Caco-2 (cell line): ENCODE measurements around the gene CD40. TPM values are rescaled to one million over a fixed set of nuclear protein-coding genes. Genes with fewer than 3 reads are reported as not detected.

Experiments
- BruUV-seq: library from RNA; stranded (reverse); fragments of 400-500 nt; replicated peaks from 2 replicates; lab custom pipeline; 2021; lab: Mats Ljungman, UMichigan
- CTCF ChIA-PET: fragments of 300-600 bp; sonication (Branson Sonifier 250); formaldehyde crosslinking; loops from one replicate; lab custom pipeline; 2022; ENCODE audit warnings: antibody characterized with exemption; lab: Charles Lee
- POLR2A ChIA-PET: fragments of 300-600 bp; sonication (Branson Sonifier 250); formaldehyde crosslinking; loops from one replicate; lab custom pipeline; 2022; ENCODE audit warnings: antibody characterized with exemption; lab: Charles Lee
- DNase-seq, 2 experiments: peaks; one replicate each; pipeline versions ENCODE4 v3.0.0 to v3.0.0-alpha.2; 2020 to 2022
- H3K27me3 ChIP-seq: replicated peaks from 2 replicates; pipeline ENCODE4 v1.6.0; 2011; ENCODE audit warnings: low read length; ENCODE audit not compliant: control insufficient read depth, insufficient read depth
- H3K36me3 ChIP-seq: 2 replicates; pipeline ENCODE4 v1.5.1; 2011; ENCODE audit warnings: low read length; ENCODE audit not compliant: control insufficient read depth, insufficient read depth
- H3K4me1 ChIP-seq: fragments of 250-450 bp; sonication (Bioruptor Pico); 2 replicates; pipeline ENCODE4 v1.5.1; 2020; ENCODE audit warnings: mild to moderate bottlenecking
- H3K4me3 ChIP-seq: 2 replicates; pipeline ENCODE4 v1.5.1; 2011; ENCODE audit warnings: low read depth, mild to moderate bottlenecking, control low read depth, low read length
- H3K9me3 ChIP-seq: fragments of 250-450 bp; sonication (Bioruptor Pico); 2 replicates; pipeline ENCODE4 v1.5.1; 2020; ENCODE audit warnings: mild to moderate bottlenecking, moderate library complexity
- H3K27ac Mint-ChIP-seq: one replicate; pipeline ENCODE4 v1.8.0; 2022; ENCODE audit warnings: mixed read lengths; ENCODE audit not compliant: unreplicated experiment
- H3K27me3 Mint-ChIP-seq: one replicate; pipeline ENCODE4 v1.8.0; 2022; ENCODE audit warnings: mixed read lengths; ENCODE audit not compliant: insufficient read depth, unreplicated experiment
- H3K36me3 Mint-ChIP-seq: one replicate; pipeline ENCODE4 v1.8.0; 2022; ENCODE audit warnings: mild to moderate bottlenecking, mixed read lengths; ENCODE audit not compliant: insufficient read depth, unreplicated experiment
- H3K4me1 Mint-ChIP-seq: one replicate; pipeline ENCODE4 v1.8.0; 2022; ENCODE audit warnings: low read depth, mixed read lengths; ENCODE audit not compliant: unreplicated experiment
- H3K4me3 Mint-ChIP-seq: one replicate; pipeline ENCODE4 v1.8.0; 2022; ENCODE audit warnings: mild to moderate bottlenecking, moderate library complexity, mixed read lengths; ENCODE audit not compliant: unreplicated experiment
- H3K9me3 Mint-ChIP-seq: one replicate; pipeline ENCODE4 v1.8.0; 2022; ENCODE audit warnings: mixed read lengths; ENCODE audit not compliant: unreplicated experiment
- intact Hi-C: fragments of 100-400 bp; cut with micrococcal nuclease; formaldehyde crosslinking; loops from one replicate; pipeline ENCODE4 v1.10.0; 2022; ENCODE audit not compliant: unreplicated experiment
- total RNA-seq: library from RNA; stranded (reverse); gene quantifications from 2 replicates; pipeline ENCODE4 v1.2.3, GENCODE V29; 2022
- TF ChIP-seq, protein P1 (sequence below), 2 experiments: fragments of 200-600 bp in 1 of 2; IDR thresholded peaks; 1 replicate in 1 of 2; 2 replicates in 1 of 2; pipeline versions ENCODE4 v1.5.1 to v1.8.0; 2011 to 2022; ENCODE audit warnings: antibody characterized with exemption in 1 of 2, control low read depth in 1 of 2, inconsistent platforms in 1 of 2, low read depth in 1 of 2, low read length in 1 of 2, mild to moderate bottlenecking in 1 of 2, moderate library complexity in 1 of 2; ENCODE audit not compliant: insufficient read depth in 1 of 2, severe bottlenecking in 1 of 2, unreplicated experiment in 1 of 2

The CD40 gene
- total RNA-seq, 1 experiment from 2014 or later = not detected

DNA sequence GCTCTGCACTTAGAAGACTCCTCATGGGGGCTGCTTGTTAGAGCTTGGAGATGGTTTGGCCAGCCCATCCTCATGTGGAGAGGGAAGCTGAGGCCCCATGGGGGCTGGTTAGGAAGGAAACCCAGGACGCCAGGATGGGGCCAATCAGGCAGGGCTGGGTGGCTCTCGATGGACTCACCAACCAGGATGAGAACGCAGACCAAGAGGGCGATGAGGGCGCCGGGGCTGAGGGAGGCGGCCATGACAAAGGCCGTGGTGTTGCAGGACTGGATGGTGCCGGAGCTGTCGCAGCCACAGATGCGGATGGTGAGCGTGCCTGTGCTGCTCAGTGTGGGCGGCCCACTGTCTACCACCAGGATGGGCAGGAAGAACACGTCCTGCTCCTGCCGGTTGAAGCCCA, 59.7 kb downstream of the CD40 start:
- CTCF ChIA-PET = no interaction called here
- no peak overlapping the region for H3K4me3 Mint-ChIP-seq
- TF ChIP-seq, protein P1, sequence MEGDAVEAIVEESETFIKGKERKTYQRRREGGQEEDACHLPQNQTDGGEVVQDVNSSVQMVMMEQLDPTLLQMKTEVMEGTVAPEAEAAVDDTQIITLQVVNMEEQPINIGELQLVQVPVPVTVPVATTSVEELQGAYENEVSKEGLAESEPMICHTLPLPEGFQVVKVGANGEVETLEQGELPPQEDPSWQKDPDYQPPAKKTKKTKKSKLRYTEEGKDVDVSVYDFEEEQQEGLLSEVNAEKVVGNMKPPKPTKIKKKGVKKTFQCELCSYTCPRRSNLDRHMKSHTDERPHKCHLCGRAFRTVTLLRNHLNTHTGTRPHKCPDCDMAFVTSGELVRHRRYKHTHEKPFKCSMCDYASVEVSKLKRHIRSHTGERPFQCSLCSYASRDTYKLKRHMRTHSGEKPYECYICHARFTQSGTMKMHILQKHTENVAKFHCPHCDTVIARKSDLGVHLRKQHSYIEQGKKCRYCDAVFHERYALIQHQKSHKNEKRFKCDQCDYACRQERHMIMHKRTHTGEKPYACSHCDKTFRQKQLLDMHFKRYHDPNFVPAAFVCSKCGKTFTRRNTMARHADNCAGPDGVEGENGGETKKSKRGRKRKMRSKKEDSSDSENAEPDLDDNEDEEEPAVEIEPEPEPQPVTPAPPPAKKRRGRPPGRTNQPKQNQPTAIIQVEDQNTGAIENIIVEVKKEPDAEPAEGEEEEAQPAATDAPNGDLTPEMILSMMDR (IDR thresholded peaks at IDR 0.05; ENCODE audit: insufficient read depth in 1 of 2, low read depth in 1 of 2, low read length in 1 of 2, severe bottlenecking in 1 of 2, unreplicated experiment in 1 of 2) = no peak
- Histone ChIP-seq H3K4me3 (no peak overlapping the region), H3K4me1 (no peaks in the 10 kb centered on the region), H3K36me3 (no peaks in the 10 kb centered on the region), H3K27me3 (peaks cover 1% of the 10 kb centered on the region), H3K9me3 (no peaks in the 10 kb centered on the region)
- no peak overlapping the region for H3K27ac Mint-ChIP-seq
- peaks cover 36% of the 10 kb centered on the region for H3K27me3 Mint-ChIP-seq
- POLR2A ChIA-PET = no interaction called here
- no peaks in the 10 kb centered on the region for H3K4me1 Mint-ChIP-seq
- H3K9me3 Mint-ChIP-seq = no peaks in the 10 kb centered on the region
- intact Hi-C loops = no loop called here
- no peaks in the 10 kb centered on the region for H3K36me3 Mint-ChIP-seq
- BruUV-seq = no TSS peak
- no peak for DNase-seq

DNA sequence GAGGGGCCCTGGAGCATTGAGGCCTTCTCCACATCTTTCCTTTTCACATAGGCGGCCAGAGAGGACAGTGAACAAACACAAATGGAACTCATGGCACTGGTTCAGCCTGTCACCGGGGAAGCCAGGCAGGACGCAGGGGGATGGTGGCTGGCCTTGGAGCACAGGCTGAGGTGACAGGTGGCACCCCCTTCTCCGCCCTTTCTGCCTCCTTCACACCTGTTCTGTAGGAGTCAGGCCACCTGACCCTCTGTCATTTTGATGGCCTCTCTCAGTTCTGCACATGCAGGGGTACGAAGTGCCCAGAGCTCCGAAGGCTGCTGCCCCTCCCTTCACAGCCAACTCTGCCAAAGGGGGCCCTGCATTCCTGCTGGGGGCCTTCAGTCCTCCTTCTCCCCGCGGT, 60.8 kb downstream of the CD40 start:
- no peak overlapping the region for H3K4me3 Mint-ChIP-seq
- no peaks in the 10 kb centered on the region for H3K9me3 ChIP-seq
- POLR2A ChIA-PET = no interaction called here
- H3K4me3 ChIP-seq = no peak overlapping the region
- no peak for DNase-seq
- TF ChIP-seq, protein P1 (IDR thresholded peaks at IDR 0.05; ENCODE audit: insufficient read depth in 1 of 2, low read depth in 1 of 2, low read length in 1 of 2, severe bottlenecking in 1 of 2, unreplicated experiment in 1 of 2) = no peak
- no peaks in the 10 kb centered on the region for H3K4me1 Mint-ChIP-seq
- no TSS peak for BruUV-seq
- intact Hi-C loops = no loop called here
- H3K36me3 Mint-ChIP-seq = no peaks in the 10 kb centered on the region
- no peaks in the 10 kb centered on the region; the same call in 1 of the 2 replicates for H3K27me3 ChIP-seq
- H3K36me3 ChIP-seq = no peaks in the 10 kb centered on the region
- H3K9me3 Mint-ChIP-seq = no peaks in the 10 kb centered on the region
- CTCF ChIA-PET = no interaction called here
- peaks cover 38% of the 10 kb centered on the region for H3K27me3 Mint-ChIP-seq
- H3K4me1 ChIP-seq = no peaks in the 10 kb centered on the region
- no peak overlapping the region for H3K27ac Mint-ChIP-seq

Other genes with a start within 250 kb of the CD40 start
- 24.8 and 27.3 TPM in 2 replicates for gene ZSWIM1, start 237.1 kb upstream of the CD40 start, total RNA-seq
- 6.7 and 7.3 TPM in 2 replicates for gene SPATA25, start 230.7 kb upstream of the CD40 start, total RNA-seq
- 12.6 TPM in 2 replicates for gene NEURL2, start 227.1 kb upstream of the CD40 start, total RNA-seq
- gene CTSA, start 227.0 kb upstream of the CD40 start, total RNA-seq = 282 and 294 TPM in 2 replicates
- gene PLTP, start 206.2 kb upstream of the CD40 start, total RNA-seq = 39.6 and 42.6 TPM in 2 replicates
- gene PCIF1, start 183.6 kb upstream of the CD40 start, total RNA-seq = 66.5 and 75.9 TPM in 2 replicates
- 35.1 and 38.1 TPM in 2 replicates for gene ZNF335, start 146.1 kb upstream of the CD40 start, total RNA-seq
- gene MMP9, start 109.4 kb upstream of the CD40 start, total RNA-seq = 0.16 TPM in 1 of 2 replicates, not detected in the other
- 0.56 and 1.9 TPM in 2 replicates for gene SLC12A5, start 89.1 kb upstream of the CD40 start, total RNA-seq
- 52.5 and 53.3 TPM in 2 replicates for gene NCOA5, start 28.4 kb upstream of the CD40 start, total RNA-seq
- gene CDH22, start 190.2 kb downstream of the CD40 start, total RNA-seq = 0.11 TPM in 1 of 2 replicates, not detected in the other